Measurements from ENCODE around the gene HDGF. TPM values are rescaled to one million over a fixed set of nuclear protein-coding genes. Genes with fewer than 3 reads are reported as not detected.

The HDGF gene
- 100 to 1,000 TPM in 2 of 3 donors, 10 to 100 TPM in 1; 51.7 to 120 (median 116) TPM for polyA plus RNA-seq

- peak within 1 kb of the TSS; percentile 84 for H3K27ac ChIP-seq (ENCODE audit: low read depth, low read length)
- WGBS, 3 donors: 0 to 1% (median 0%) methylated on average over 27 to 48 of the region's 48 CpGs
Measured at GRCh38 chr1:156751451-156751756, at the start of gene HDGF. HDGF (minus strand) TSS chr1:156751675; CDS start chr1:156751429, 246 bp downstream.

- 45 to 56% (median 53%) methylated on average over 4 of the region's 4 CpGs for WGBS, 3 donors
- no peak overlapping the region for H3K27ac ChIP-seq (ENCODE audit: low read depth, low read length)
Measured at GRCh38 chr1:156797212-156797871, 45.9 kb upstream of the HDGF start.

DNA sequence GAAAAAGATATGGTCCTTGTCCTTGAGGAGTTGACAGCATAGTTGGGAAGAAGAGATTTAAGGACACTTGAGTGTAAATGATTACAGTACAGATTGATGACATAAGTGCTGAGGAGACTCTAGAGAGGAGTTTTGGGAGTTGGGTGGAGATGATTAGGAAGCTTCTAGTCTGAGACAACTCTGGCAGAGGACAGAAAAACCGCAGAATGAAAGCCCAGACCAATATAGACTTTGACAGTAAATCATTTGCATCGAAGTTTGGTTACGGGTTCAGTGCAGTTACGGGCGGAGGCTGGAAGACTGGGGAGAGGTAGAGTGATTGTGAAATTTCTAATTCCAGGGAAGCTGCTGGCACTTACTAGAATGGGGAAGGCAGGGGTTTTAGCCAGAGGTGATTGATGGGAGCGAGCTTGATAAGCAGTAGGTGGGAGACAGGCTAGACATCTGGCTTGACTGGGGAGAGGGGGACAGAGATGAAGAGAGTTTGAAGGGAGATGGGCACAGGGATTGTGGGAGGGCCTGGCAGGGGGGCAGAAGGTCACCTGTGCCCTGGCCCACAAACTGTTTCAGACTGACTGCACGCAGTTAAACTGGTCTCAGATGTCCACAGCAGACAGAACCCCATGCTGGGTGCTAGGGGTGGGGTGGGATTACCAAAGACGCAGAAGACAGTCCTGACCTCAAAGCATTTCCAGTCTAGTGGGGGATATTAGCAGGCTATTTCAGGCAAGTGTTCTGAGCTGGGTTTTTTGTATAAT lies 45.0 kb upstream of the HDGF start:
- no peak overlapping the region for H3K27ac ChIP-seq (ENCODE audit: low read depth, low read length)
- 81 to 89% (median 82%) methylated on average over 8 of the region's 8 CpGs for WGBS, 3 donors

DNA sequence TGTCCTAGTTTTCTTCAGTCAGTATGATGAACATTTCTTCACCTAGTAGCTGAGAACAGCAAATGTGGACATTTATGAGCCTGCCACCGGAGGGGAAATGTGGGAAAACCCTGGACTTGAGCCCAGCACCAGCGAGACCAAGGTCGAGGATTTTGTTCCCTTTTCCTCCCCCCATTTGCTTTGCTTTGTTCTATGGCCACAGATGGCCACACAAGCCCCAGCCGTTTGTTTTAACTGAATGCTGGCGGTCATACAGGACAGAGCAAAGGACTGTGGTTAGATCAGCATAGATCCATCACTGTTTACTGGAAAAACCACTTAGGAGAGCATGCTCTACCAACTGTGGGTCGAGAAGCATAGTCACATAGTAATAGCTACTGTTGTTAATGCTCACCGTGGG lies 44.3 kb upstream of the HDGF start:
- WGBS, 3 donors: 40 to 59% (median 58%) methylated on average over 7 of the region's 7 CpGs
- no peak overlapping the region for H3K27ac ChIP-seq (ENCODE audit: low read depth, low read length)

GRCh38 chr1:156795374-156795733 lies 43.9 kb upstream of the HDGF start:
- WGBS, 3 donors: 87 to 95% (median 90%) methylated on average over 5 of the region's 5 CpGs
- H3K27ac ChIP-seq (ENCODE audit: low read depth, low read length): no peak overlapping the region

DNA sequence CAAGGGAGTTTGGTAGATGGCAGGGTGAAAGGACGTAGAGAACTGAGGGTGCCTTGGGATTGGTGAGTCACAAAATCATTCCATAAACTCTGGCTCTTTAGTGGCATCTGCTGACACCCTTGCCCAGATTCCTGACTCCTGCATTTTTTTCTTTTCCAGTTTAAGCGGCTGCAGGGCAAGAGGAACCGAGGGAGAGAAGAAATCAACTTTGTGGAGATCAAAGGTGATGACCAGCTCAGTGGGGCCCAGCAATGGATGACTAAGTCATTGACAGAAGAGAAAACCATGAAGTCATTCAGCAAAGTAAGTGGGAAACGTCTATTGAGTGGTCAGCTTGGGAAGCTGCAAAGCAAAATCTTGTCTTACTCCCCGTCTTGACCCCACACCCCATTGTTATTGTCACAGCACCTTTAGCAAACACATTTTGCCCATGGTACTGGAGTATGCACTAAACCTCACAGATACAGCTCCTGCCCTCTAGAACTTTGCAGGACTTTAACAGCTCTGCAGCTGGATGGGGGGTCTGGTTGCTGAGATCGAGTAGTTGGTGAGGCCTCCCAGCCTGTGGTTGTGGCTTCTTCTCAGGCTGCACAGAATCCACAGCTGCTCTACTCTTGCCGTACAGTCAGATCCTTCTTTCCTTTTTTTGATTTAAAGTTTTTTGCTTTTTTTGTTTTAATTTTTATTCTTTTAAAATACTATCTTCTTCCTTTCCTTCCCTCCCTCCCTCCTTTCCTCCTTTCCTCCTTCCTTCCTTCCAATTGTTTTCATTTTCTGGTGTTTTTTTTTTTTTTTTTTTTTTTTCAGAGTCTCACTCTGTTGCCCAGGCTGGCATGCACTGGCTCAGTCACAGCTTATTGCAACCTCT lies 43.3 kb upstream of the HDGF start:
- no peak overlapping the region for H3K27ac ChIP-seq (ENCODE audit: low read depth, low read length)

DNA sequence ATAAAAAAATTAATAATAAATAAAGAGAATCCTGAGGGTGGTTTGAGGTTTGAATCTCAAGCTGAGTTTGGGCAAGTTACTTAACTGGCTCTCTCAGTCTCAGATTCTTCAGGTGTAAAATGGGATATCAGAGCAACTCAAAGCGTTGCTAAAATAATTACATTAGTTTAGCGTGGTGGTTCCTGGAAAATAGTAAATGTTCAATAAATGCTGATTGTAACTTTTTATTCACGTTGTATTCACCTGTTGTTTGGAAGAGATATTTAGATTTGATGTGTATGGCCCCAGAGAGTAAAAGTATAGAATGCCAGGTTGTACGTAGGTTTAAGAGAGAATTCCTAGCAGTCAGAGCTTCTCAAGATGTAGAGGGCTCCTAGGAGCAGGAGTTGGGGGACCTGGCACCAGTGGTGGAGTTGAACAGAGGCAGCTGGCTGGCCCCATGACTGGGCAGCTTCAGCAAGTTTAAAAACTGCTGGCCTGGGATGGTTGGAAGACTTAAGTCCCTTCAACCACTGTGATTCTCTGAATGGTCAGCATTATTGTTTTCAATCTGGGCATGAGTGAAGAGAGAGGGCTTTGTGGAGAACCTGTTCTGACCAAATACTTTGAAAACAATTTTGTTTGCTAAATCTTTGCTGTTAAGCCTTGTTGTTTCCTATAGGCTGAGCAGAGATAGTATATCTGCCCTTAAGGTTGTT lies 38.3 kb upstream of the HDGF start:
- H3K27ac ChIP-seq (ENCODE audit: low read depth, low read length): no peak overlapping the region
- 86 to 96% (median 86%) methylated on average over 4 of the region's 4 CpGs for WGBS, 3 donors

More for the DNA sequence above, 43.3 kb upstream of the HDGF start:
- 81 to 91% (median 83%) methylated on average over 7 of the region's 7 CpGs for WGBS, 3 donors

DNA sequence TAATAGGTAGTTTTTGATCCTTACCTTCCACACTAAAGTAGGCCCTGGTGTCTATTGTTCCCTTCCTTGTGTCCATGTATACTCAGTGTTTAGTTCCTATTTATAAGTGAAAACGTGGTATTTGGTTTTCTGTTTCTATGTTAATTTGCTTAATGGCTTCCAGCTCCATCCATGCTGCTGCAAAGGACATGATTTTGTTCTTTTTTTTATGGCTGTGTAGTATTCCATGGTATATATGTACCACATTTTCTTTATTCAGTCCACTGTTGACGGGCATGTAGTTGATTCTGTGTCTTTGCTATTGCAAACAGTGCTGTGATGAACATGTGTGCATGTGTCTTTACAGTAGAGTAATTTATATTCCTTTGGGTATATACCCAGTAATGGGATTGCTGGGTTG lies 36.7 kb upstream of the HDGF start:
- 89 to 97% (median 91%) methylated on average over 2 of the region's 2 CpGs for WGBS, 3 donors
- H3K27ac ChIP-seq (ENCODE audit: low read depth, low read length): no peak overlapping the region

DNA sequence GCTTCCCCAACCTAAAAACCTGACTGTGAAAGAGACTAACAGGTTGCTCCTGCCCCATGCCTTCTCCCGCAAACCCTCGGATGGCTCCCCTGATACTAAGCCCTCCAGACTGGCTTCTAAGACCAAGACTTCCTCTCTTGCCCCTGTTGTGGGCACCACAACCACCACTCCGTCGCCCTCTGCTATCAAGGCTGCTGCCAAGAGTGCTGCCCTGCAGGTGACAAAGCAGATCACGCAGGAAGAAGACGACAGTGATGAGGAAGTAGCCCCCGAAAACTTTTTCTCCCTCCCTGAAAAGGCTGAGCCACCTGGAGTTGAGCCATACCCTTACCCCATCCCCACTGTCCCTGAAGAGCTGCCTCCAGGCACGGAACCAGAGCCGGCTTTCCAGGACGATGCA lies 35.2 kb upstream of the HDGF start:
- 61 to 84% (median 73%) methylated on average over 10 of the region's 10 CpGs for WGBS, 3 donors
- no peak overlapping the region for H3K27ac ChIP-seq (ENCODE audit: low read depth, low read length)

DNA sequence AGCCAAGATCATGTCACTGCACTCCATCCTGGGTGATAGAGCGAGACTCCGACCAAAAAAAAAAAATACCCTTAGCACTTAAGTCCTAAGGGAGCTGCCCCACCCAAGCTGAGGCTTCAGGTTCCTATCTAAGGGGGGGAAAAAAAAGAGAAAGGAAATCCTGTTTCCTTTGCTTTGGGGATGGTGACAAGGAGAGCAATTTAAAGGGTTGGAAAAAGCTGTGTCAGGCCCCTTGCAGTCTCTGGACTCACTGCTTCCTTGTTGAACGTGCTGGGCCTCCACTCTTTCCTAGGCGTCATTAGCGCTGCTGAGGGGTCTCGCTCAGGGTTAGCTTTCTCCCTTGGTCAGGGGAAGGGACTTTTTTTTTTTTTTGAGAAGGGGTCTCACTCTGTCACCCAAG lies 34.0 kb upstream of the HDGF start:
- 58 to 84% (median 75%) methylated on average over 6 of the region's 6 CpGs for WGBS, 3 donors

GRCh38 chr1:156781585-156782186 lies 30.2 kb upstream of the HDGF start:
- no peak overlapping the region for H3K27ac ChIP-seq (ENCODE audit: low read depth, low read length)

More for the DNA sequence above, 34.0 kb upstream of the HDGF start:
- H3K27ac ChIP-seq (ENCODE audit: low read depth, low read length): no peak overlapping the region

DNA sequence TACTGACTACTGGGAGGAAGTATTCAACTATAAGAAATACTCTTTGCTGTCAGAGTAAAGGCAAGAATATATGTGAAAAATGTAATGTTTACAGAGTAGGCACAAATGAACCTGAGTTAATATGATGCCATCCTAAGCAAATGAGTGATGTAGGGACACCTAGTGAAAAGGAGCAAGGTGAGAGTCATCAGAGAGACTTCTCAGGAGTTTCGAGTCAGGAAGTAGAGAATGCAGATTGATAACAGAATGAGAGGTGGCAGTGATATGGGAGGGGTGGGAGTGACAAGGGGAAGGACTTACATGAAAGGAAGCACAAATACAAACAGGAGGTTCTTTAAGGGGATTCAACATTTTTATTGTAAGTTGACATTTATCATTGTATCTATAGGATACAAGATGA lies 26.1 kb upstream of the HDGF start:
- WGBS, 3 donors: 40 to 65% (median 60%) methylated on average over 1 of the region's 1 CpG
- no peak overlapping the region for H3K27ac ChIP-seq (ENCODE audit: low read depth, low read length)

- H3K27ac ChIP-seq (ENCODE audit: low read depth, low read length): no peak overlapping the region
- 68 to 73% (median 70%) methylated on average over 4 of the region's 4 CpGs for WGBS, 3 donors
Measured at GRCh38 chr1:156776942-156777341, 25.5 kb upstream of the HDGF start.

GRCh38 chr1:156775799-156776198 lies 24.3 kb upstream of the HDGF start:
- H3K27ac ChIP-seq (ENCODE audit: low read depth, low read length): no peak overlapping the region
- WGBS, 3 donors: 86 to 90% (median 86%) methylated on average over 5 of the region's 5 CpGs

GRCh38 chr1:156773607-156774006 lies 22.1 kb upstream of the HDGF start:
- 88 to 94% (median 90%) methylated on average over 3 of the region's 3 CpGs for WGBS, 3 donors
- no peak overlapping the region for H3K27ac ChIP-seq (ENCODE audit: low read depth, low read length)

DNA sequence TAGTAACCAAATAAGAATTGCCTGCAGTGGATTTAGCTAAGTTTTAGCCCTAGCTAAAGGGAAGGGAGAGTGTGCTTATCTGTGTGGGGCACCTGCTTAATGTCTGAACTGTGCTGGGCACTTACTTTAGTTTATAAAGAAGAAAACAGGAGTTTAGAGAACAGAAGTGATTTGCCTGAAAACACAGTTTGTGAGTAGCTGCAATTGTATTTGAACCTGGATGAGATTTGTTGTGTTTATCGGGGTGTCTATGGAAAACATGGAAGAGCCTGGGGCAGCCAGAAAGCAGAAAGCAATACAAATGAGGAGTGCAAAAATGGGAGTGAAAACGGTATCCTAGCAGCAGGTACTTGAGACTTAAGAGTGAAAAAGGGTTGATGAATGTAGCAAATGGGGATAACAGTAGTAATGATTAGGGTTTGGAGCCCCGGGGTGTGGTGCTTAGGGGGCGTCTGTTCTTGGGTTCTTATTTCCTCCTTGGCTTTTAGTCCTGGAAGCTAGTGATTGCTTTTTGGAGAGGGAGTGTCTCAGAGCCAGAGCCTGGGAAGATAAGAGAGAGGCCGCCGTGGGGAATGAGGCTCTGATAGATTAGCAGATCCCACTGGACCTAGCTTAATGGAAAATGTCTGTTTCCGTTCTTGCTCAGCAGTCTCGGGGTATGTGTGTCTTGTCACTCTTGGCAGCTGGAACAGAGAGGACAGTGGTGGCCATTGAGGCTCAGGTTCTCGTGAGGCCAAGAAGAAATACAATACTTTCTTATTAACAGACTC lies 21.4 kb upstream of the HDGF start:
- WGBS, 3 donors: 42 to 53% (median 44%) methylated on average over 9 of the region's 9 CpGs

GRCh38 chr1:156772222-156772621 lies 20.7 kb upstream of the HDGF start:
- no peak overlapping the region for H3K27ac ChIP-seq (ENCODE audit: low read depth, low read length)
- WGBS, 3 donors: 83 to 94% (median 89%) methylated on average over 3 of the region's 3 CpGs

More for the DNA sequence above, 21.4 kb upstream of the HDGF start:
- no peak overlapping the region for H3K27ac ChIP-seq (ENCODE audit: low read depth, low read length)
